NB4 (cell line): ENCODE results near the gene FAM3B.

Experiments
- DNase-seq: peaks from one replicate; pipeline ENCODE4 v3.0.0; 2010; ENCODE audit warnings: low read depth
- H3K4me3 ChIP-seq: one replicate; pipeline ENCODE4 v1.5.1; 2011; ENCODE audit warnings: mild to moderate bottlenecking, low read depth, low read length, moderate library complexity
- CTCF ChIP-seq: IDR thresholded peaks from one replicate; pipeline ENCODE4 v1.5.1; 2012; ENCODE audit warnings: low read depth, low read length
- MAX ChIP-seq: IDR thresholded peaks from 2 replicates; pipeline ENCODE4 v1.6.1; 2011; ENCODE audit warnings: low read depth, low read length
- MYC ChIP-seq: IDR thresholded peaks from 2 replicates; pipeline ENCODE4 v1.6.1; 2011; ENCODE audit warnings: low read depth, low read length
- POLR2A ChIP-seq: IDR thresholded peaks from 2 replicates; pipeline ENCODE4 v1.6.1; 2011; ENCODE audit warnings: mild to moderate bottlenecking; ENCODE audit not compliant: insufficient read length; ENCODE audit errors: extremely low read depth

The FAM3B gene

GRCh38 chr21:41349126-41349525 lies 32.5 kb downstream of the FAM3B start:
- DNase-seq: no peak
- no peak overlapping the region for H3K4me3 ChIP-seq
- TF ChIP-seq CTCF (no peak), POLR2A (no peak), MAX (no peak), MYC (no peak)

- no peak overlapping the region for H3K4me3 ChIP-seq
- DNase-seq: no peak
- no peak for TF ChIP-seq MYC
- TF ChIP-seq POLR2A: no peak
- no peak for TF ChIP-seq CTCF
- TF ChIP-seq MAX: no peak
These were observed 33.2 kb downstream of the FAM3B start for GRCh38 chr21:41349619-41350390.

GRCh38 chr21:41350436-41351155 lies 34.0 kb downstream of the FAM3B start:
- DNase-seq: no peak
- no peak overlapping the region for H3K4me3 ChIP-seq
- TF ChIP-seq POLR2A (no peak), MAX (no peak), MYC (no peak), CTCF (no peak)

- no peak for DNase-seq
- TF ChIP-seq MYC (no peak), POLR2A (no peak), CTCF (no peak), MAX (no peak)
These were observed 40.9 kb downstream of the FAM3B start for GRCh38 chr21:41357546-41357945.

GRCh38 chr21:41358193-41359166 lies 41.9 kb downstream of the FAM3B start:
- no peak for DNase-seq
- no peak overlapping the region for H3K4me3 ChIP-seq
- TF ChIP-seq MAX: no peak
- TF ChIP-seq CTCF: no peak

More at GRCh38 chr21:41357546-41357945, 40.9 kb downstream of the FAM3B start:
- no peak overlapping the region for H3K4me3 ChIP-seq
